ENCODE data around the gene PSG2.
"Not testable (repeated sequence)": the region's sequence is repeated elsewhere in the genome, so short reads cannot be mapped to it uniquely, and the experiment has no call there.

PSG2 gene

DNA sequence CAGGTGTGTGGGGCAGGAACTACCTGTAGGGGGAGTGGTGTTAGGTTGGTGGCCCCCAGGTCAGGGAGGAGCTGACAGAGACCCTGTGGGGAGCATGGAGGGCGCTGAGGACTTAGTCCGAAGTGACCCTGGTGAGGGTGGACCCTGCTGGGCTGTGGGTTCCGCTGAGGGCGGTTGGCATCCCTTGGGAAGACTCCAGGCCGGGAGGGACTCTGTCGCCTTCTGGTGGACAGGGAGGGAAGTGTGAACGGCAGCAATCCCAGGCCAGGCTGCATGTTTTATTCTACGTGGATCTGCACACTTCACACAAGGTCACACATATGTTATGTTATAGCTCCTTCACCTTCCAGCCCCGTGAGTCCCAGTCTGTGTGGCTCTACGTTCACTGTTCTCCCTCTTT lies 54.5 kb downstream of the PSG2 start:
- H3K4me3 ChIP-seq (ENCODE audit: low read depth, low read length), result not testable (repeated sequence)
- TF ChIP-seq, protein P1, sequence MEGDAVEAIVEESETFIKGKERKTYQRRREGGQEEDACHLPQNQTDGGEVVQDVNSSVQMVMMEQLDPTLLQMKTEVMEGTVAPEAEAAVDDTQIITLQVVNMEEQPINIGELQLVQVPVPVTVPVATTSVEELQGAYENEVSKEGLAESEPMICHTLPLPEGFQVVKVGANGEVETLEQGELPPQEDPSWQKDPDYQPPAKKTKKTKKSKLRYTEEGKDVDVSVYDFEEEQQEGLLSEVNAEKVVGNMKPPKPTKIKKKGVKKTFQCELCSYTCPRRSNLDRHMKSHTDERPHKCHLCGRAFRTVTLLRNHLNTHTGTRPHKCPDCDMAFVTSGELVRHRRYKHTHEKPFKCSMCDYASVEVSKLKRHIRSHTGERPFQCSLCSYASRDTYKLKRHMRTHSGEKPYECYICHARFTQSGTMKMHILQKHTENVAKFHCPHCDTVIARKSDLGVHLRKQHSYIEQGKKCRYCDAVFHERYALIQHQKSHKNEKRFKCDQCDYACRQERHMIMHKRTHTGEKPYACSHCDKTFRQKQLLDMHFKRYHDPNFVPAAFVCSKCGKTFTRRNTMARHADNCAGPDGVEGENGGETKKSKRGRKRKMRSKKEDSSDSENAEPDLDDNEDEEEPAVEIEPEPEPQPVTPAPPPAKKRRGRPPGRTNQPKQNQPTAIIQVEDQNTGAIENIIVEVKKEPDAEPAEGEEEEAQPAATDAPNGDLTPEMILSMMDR (conservative IDR thresholded peaks at IDR 0.05; ENCODE audit: low read depth, low read length), result peak; percentile 63
- DNase-seq (ENCODE audit: low read depth), result peak; percentile 13

DNA sequence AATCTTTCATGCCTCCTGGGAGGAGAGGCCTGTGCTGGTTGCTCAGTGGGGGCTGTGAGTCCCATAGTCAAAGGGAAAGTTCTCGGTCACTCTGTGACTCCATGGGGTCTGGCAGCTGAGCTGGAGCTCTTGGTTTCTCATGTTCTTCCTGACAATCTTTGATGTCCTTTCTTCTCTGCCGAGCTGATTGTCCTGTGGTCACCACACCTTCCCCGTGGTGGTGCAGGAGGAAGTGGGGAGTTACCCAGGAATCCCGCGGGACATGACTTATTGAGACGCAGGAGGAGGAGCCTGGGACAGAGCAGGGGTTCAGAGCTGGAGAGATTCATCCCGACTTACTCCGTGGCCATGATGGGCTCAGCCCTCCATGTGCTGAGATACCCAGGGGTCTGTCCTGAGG lies 55.4 kb downstream of the PSG2 start:
- not testable (repeated sequence) for H3K4me3 ChIP-seq (ENCODE audit: low read depth, low read length); DNase-seq (ENCODE audit: low read depth)

DNA sequence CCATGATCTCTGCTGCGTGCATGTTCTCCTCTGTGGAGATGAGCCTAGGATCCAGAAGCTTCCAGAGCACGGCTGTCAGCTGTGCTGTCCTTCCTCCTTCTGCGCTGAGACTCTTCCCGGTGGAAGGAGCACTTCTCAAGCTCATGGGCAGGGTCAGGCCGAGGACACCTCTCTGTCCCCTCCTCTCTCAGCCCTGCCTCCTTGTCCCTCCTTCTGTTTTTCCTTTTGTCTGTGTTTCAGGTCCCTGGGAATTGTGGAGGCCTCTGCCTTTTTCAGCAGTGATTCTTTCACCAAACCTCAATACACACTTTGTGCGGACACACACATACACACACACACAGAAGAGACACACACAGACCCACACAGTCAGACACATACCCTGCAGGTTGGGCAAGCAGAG lies 56.1 kb downstream of the PSG2 start, which contains the start of gene PSG11:
Gene PSG11, minus strand, starts transcription at position 101 of the 400 bp plus-strand sequence. Its CDS starts 97 bp downstream, at position 4.
- not testable (repeated sequence) for DNase-seq (ENCODE audit: low read depth)

GRCh38 chr19:43022098-43022497 lies 60.4 kb downstream of the PSG2 start:
- DNase-seq (ENCODE audit: low read depth), result peak; percentile 81
- H3K4me3 ChIP-seq (ENCODE audit: low read depth, low read length), result not testable (repeated sequence)

More for the DNA sequence above, 56.1 kb downstream of the PSG2 start, which contains the start of gene PSG11:
- H3K4me3 ChIP-seq (ENCODE audit: low read depth, low read length), result not testable (repeated sequence)

DNA sequence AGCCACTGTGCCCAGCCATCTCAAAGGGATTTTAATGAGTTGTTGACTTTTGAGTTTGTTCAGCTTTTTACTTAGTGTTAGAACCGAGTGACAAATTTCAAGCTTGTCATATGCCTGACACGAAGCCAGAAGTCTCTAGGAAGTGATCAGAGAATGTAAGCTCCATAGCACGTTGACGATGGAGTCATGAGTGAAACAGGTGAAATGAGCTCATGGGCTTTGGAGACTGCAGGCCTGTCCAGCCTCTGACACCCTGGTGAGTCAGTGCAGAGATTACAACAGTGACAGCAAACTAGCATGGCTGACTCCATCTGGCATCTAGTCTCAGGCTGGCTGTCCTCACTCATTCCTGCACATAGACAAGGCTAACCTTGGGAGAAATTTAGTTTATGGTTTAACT lies 60.9 kb downstream of the PSG2 start:
- not testable (repeated sequence) for H3K4me3 ChIP-seq (ENCODE audit: low read depth, low read length)
- DNase-seq (ENCODE audit: low read depth), result peak; percentile 65

DNA sequence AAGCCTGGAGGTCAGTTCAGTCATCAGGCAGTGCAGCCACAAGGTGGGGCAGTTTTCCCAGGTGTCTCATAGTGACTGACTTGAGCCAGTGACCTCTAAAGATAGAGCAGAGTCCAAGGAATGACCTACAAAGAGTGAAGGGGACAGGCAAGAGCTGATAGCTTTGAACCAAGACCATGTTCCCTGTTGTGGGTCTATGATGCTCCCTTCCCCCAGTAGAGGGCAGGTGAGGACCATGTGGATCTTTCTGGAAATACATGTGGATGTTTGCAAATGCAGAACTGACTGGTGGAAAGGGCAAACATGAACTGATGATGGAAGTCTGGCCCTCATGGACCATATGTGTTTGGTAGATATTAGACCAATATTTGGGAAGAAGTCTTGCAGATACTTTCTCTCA lies 62.9 kb downstream of the PSG2 start:
- not testable (repeated sequence) for H3K4me3 ChIP-seq (ENCODE audit: low read depth, low read length)
- TF ChIP-seq, protein P1 (conservative IDR thresholded peaks at IDR 0.05; ENCODE audit: low read depth, low read length), result peak; percentile 32
- DNase-seq (ENCODE audit: low read depth), result peak; percentile 47

All from choroid plexus epithelial cell (primary cell).